ENCODE data around the gene AKR1E2. TPM values are rescaled to one million over a fixed set of nuclear protein-coding genes. Genes with fewer than 3 reads are reported as not detected.

The AKR1E2 gene
- total RNA-seq, 1 donor from 2014 or later, result 1.4 TPM

GRCh38 chr10:4836416-4836969 is 10.5 kb downstream of the AKR1E2 start:
- peaks cover 25% of the 10 kb centered on the region for H3K27me3 Mint-ChIP-seq (ENCODE audit: low read depth, unreplicated experiment)
- H3K4me3 ChIP-seq (ENCODE audit: insufficient read depth, low read depth, low read length), result no peak overlapping the region
- no peaks in the 10 kb centered on the region for H3K4me1 ChIP-seq (ENCODE audit: insufficient read depth, low read length)
- H3K4me3 Mint-ChIP-seq (ENCODE audit: unreplicated experiment), result no peak overlapping the region
- H3K4me2 ChIP-seq (ENCODE audit: low read length), result no peak overlapping the region
- H3K9ac ChIP-seq (ENCODE audit: low read length), result no peak overlapping the region
- H4K20me1 ChIP-seq (ENCODE audit: insufficient read depth, low read length), result no peaks in the 10 kb centered on the region
- FAIRE-seq (no peak), DNase-seq (ENCODE audit: low read depth) (no peak)
- H3K27ac ChIP-seq (ENCODE audit: low read depth, low read length), result no peak overlapping the region
- H3K4me1 Mint-ChIP-seq (ENCODE audit: low read depth, unreplicated experiment), result no peaks in the 10 kb centered on the region
- no peaks in the 10 kb centered on the region for H3K79me2 ChIP-seq (ENCODE audit: insufficient read depth, low read length)
- no peaks in the 10 kb centered on the region for H3K9me3 ChIP-seq (ENCODE audit: insufficient read depth, low read depth, low read length)
- no peak overlapping the region for H2AFZ ChIP-seq (ENCODE audit: low read depth, low read length)
- no peaks in the 10 kb centered on the region for H3K9me3 Mint-ChIP-seq (ENCODE audit: unreplicated experiment)
- H3K27me3 ChIP-seq (ENCODE audit: insufficient read depth, low read length), result no peaks in the 10 kb centered on the region
- no peaks in the 10 kb centered on the region for H3K36me3 ChIP-seq (ENCODE audit: insufficient read depth, low read length)
- H3K36me3 Mint-ChIP-seq (ENCODE audit: low read depth, unreplicated experiment), result no peaks in the 10 kb centered on the region
- TF ChIP-seq EZH2 (IDR thresholded peaks at IDR 0.05; ENCODE audit: insufficient read depth, low read length), result no peak
- H3K27ac Mint-ChIP-seq (ENCODE audit: unreplicated experiment), result no peak overlapping the region

DNA sequence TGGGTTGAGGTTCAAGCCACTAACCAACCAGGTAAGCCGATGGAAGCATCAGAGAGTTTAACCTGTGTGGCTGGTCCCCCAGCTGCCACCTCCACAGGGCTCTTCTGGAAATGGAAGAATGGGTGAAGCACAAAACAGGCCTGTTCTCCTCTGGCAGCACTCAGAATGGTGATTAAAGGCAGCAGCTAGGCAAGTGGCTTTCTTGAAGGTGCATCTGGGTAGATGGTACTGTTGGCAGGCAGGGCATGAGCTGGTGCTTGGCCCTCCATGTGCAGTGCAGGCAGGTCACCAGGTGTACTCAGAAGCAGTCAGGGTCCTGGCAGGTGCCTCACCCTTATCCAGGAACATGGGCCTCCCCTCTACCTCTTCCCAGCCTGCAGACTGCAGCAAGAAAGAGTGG is 11.5 kb downstream of the AKR1E2 start:
- Histone ChIP-seq H3K27ac (ENCODE audit: low read depth, low read length) (no peak overlapping the region), H3K9ac (ENCODE audit: low read length) (no peak overlapping the region), H4K20me1 (ENCODE audit: insufficient read depth, low read length) (no peaks in the 10 kb centered on the region), H3K79me2 (ENCODE audit: insufficient read depth, low read length) (no peaks in the 10 kb centered on the region), H3K4me1 (ENCODE audit: insufficient read depth, low read length) (no peaks in the 10 kb centered on the region), H3K27me3 (ENCODE audit: insufficient read depth, low read length) (no peaks in the 10 kb centered on the region), H3K4me3 (ENCODE audit: insufficient read depth, low read depth, low read length) (no peak overlapping the region), H3K4me2 (ENCODE audit: low read length) (no peak overlapping the region), H3K36me3 (ENCODE audit: insufficient read depth, low read length) (no peaks in the 10 kb centered on the region), H2AFZ (ENCODE audit: low read depth, low read length) (no peak overlapping the region), H3K9me3 (ENCODE audit: insufficient read depth, low read depth, low read length) (no peaks in the 10 kb centered on the region)
- DNase-seq (ENCODE audit: low read depth) (no peak), FAIRE-seq (no peak)
- no peak overlapping the region for H3K27ac Mint-ChIP-seq (ENCODE audit: unreplicated experiment)
- peaks cover under 1% of the 10 kb centered on the region for H3K36me3 Mint-ChIP-seq (ENCODE audit: low read depth, unreplicated experiment)
- no peaks in the 10 kb centered on the region for H3K9me3 Mint-ChIP-seq (ENCODE audit: unreplicated experiment)
- TF ChIP-seq CTCF (IDR thresholded peaks at IDR 0.05; ENCODE audit: insufficient read depth, low read depth, low read length) (no peak), EZH2 (IDR thresholded peaks at IDR 0.05; ENCODE audit: insufficient read depth, low read length) (no peak)
- peaks cover 22% of the 10 kb centered on the region for H3K27me3 Mint-ChIP-seq (ENCODE audit: low read depth, unreplicated experiment)
- no peaks in the 10 kb centered on the region for H3K4me1 Mint-ChIP-seq (ENCODE audit: low read depth, unreplicated experiment)
- no peak overlapping the region for H3K4me3 Mint-ChIP-seq (ENCODE audit: unreplicated experiment)

- Mint-ChIP-seq H3K27me3 (ENCODE audit: low read depth, unreplicated experiment) (peaks cover 29% of the 10 kb centered on the region), H3K27ac (ENCODE audit: unreplicated experiment) (no peak overlapping the region), H3K9me3 (ENCODE audit: unreplicated experiment) (no peaks in the 10 kb centered on the region), H3K4me3 (ENCODE audit: unreplicated experiment) (no peak overlapping the region), H3K4me1 (ENCODE audit: low read depth, unreplicated experiment) (no peaks in the 10 kb centered on the region), H3K36me3 (ENCODE audit: low read depth, unreplicated experiment) (peaks cover 3% of the 10 kb centered on the region)
- Histone ChIP-seq H4K20me1 (ENCODE audit: insufficient read depth, low read length) (no peaks in the 10 kb centered on the region), H3K27me3 (ENCODE audit: insufficient read depth, low read length) (no peaks in the 10 kb centered on the region), H3K36me3 (ENCODE audit: insufficient read depth, low read length) (no peaks in the 10 kb centered on the region), H3K27ac (ENCODE audit: low read depth, low read length) (no peak overlapping the region), H3K4me1 (ENCODE audit: insufficient read depth, low read length) (no peaks in the 10 kb centered on the region), H2AFZ (ENCODE audit: low read depth, low read length) (no peak overlapping the region), H3K79me2 (ENCODE audit: insufficient read depth, low read length) (no peaks in the 10 kb centered on the region), H3K4me2 (ENCODE audit: low read length) (no peak overlapping the region), H3K9me3 (ENCODE audit: insufficient read depth, low read depth, low read length) (no peaks in the 10 kb centered on the region), H3K4me3 (ENCODE audit: insufficient read depth, low read depth, low read length) (no peak overlapping the region), H3K9ac (ENCODE audit: low read length) (no peak overlapping the region)
- TF ChIP-seq EZH2 (IDR thresholded peaks at IDR 0.05; ENCODE audit: insufficient read depth, low read length), result no peak
- TF ChIP-seq CTCF (IDR thresholded peaks at IDR 0.05; ENCODE audit: insufficient read depth, low read depth, low read length), result no peak
- no peak for DNase-seq (ENCODE audit: low read depth)
- no peak for FAIRE-seq
Observed at GRCh38 chr10:4838743-4839142, 12.7 kb downstream of the AKR1E2 start.
